Measurements from ENCODE around the gene TEX9.
"Not testable (repeated sequence)": the region's sequence is repeated elsewhere in the genome, so short reads cannot be mapped to it uniquely, and the experiment has no call there.

DNA sequence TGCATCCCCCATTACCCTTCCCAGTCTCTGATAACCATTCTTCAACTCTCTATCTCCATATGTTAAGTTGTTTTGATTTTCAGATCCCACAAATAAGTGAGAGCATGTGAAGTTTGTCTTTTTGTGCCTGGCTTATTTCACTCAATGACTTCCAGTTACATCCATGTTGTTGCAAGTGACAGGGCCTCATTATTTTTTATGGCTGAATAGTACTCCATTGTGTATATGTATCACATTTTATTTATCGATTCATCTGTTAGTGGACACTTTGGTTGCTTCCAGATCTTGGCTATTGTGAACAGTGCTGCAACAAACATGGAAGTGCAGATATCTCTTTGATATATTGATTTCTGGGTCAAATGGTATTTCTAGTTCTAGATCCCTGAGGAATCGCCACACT lies 9.5 kb downstream of the TEX9 start:
- TF ChIP-seq, protein P1, sequence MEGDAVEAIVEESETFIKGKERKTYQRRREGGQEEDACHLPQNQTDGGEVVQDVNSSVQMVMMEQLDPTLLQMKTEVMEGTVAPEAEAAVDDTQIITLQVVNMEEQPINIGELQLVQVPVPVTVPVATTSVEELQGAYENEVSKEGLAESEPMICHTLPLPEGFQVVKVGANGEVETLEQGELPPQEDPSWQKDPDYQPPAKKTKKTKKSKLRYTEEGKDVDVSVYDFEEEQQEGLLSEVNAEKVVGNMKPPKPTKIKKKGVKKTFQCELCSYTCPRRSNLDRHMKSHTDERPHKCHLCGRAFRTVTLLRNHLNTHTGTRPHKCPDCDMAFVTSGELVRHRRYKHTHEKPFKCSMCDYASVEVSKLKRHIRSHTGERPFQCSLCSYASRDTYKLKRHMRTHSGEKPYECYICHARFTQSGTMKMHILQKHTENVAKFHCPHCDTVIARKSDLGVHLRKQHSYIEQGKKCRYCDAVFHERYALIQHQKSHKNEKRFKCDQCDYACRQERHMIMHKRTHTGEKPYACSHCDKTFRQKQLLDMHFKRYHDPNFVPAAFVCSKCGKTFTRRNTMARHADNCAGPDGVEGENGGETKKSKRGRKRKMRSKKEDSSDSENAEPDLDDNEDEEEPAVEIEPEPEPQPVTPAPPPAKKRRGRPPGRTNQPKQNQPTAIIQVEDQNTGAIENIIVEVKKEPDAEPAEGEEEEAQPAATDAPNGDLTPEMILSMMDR (IDR thresholded peaks at IDR 0.05; ENCODE audit: poor library complexity), result not testable (repeated sequence)
- TF ChIP-seq EZH2 (IDR thresholded peaks at IDR 0.05; ENCODE audit: borderline replicate concordance), result not testable (repeated sequence)
